WTC11 (cell line): ENCODE measurements around the gene SHISAL1. TPM values are rescaled to one million over a fixed set of nuclear protein-coding genes. Genes with fewer than 3 reads are reported as not detected.

Experiments used
- ATAC-seq: fragments of 200-7000 bp; cut with Tn5 transposase; 2 replicates; pipeline ENCODE4 v1.10.0; 2021; ENCODE audit warnings: mild to moderate bottlenecking, moderate library complexity
- CTCF ChIA-PET: fragments of 300-600 bp; sonication (Branson Sonifier 250); formaldehyde crosslinking; loops from one replicate; lab custom pipeline; 2021; ENCODE audit warnings: antibody characterized with exemption; lab: Charles Lee
- POLR2A ChIA-PET: fragments of 350-600 bp; sonication (Branson Sonifier 250); formaldehyde crosslinking; loops from one replicate; lab custom pipeline; 2021; ENCODE audit warnings: antibody characterized with exemption; lab: Charles Lee
- DNase-seq: peaks from one replicate; pipeline ENCODE4 v3.0.0; 2021; ENCODE audit warnings: low spot score
- H3K27ac Mint-ChIP-seq: 2 replicates; pipeline ENCODE4 v1.8.0; 2021; ENCODE audit warnings: mixed read lengths
- H3K27me3 Mint-ChIP-seq: 2 replicates; pipeline ENCODE4 v1.8.0; 2021; ENCODE audit warnings: low read depth, mild to moderate bottlenecking, moderate library complexity, mixed read lengths
- H3K36me3 Mint-ChIP-seq: 2 replicates; pipeline ENCODE4 v1.8.0; 2021; ENCODE audit warnings: mixed read lengths
- H3K4me1 Mint-ChIP-seq: 2 replicates; pipeline ENCODE4 v1.8.0; 2022; ENCODE audit warnings: mixed read lengths
- H3K4me3 Mint-ChIP-seq: 2 replicates; pipeline ENCODE4 v1.8.0; 2021; ENCODE audit warnings: mild to moderate bottlenecking, moderate library complexity, mixed read lengths
- H3K9me3 Mint-ChIP-seq: 2 replicates; pipeline ENCODE4 v1.8.0; 2021; ENCODE audit warnings: mixed read lengths
- ATF1 ChIP-seq: sonication (generic); formaldehyde crosslinking; IDR thresholded peaks from 2 replicates; pipeline ENCODE4 v1.8.1; 2023; ENCODE audit warnings: mild to moderate bottlenecking, moderate library complexity, missing genetic modification reagents
- E2F5 ChIP-seq: sonication (generic); formaldehyde crosslinking; IDR thresholded peaks from 2 replicates; pipeline ENCODE4 v1.8.1; 2022; ENCODE audit warnings: mild to moderate bottlenecking, moderate library complexity, missing genetic modification reagents
- EMX1 ChIP-seq: fragments of 250-450 bp; sonication (Bioruptor Pico); IDR thresholded peaks from 2 replicates; pipeline ENCODE4 v1.8.0; 2021; ENCODE audit warnings: mild to moderate bottlenecking
- GTF2I ChIP-seq: fragments of 250-450 bp; sonication (Bioruptor Pico); conservative IDR thresholded peaks from 2 replicates; pipeline ENCODE4 v1.4.0; 2021; ENCODE audit warnings: mild to moderate bottlenecking
- JUN ChIP-seq: sonication (generic); formaldehyde crosslinking; IDR thresholded peaks from 2 replicates; pipeline ENCODE4 v1.8.0; 2023; ENCODE audit warnings: mild to moderate bottlenecking, missing genetic modification reagents
- MYBL2 ChIP-seq: sonication (generic); formaldehyde crosslinking; IDR thresholded peaks from 2 replicates; pipeline ENCODE4 v1.8.1; 2023; ENCODE audit warnings: mild to moderate bottlenecking, moderate library complexity, missing genetic modification reagents
- PREB ChIP-seq: sonication (generic); formaldehyde crosslinking; IDR thresholded peaks from 2 replicates; pipeline ENCODE4 v1.8.1; 2022; ENCODE audit warnings: mild to moderate bottlenecking, missing genetic modification reagents, moderate library complexity, borderline replicate concordance
- SP1 ChIP-seq: sonication (generic); formaldehyde crosslinking; conservative IDR thresholded peaks from 2 replicates; pipeline ENCODE4 v1.8.1; 2022; ENCODE audit warnings: missing genetic modification reagents
- STAT6 ChIP-seq: sonication (generic); formaldehyde crosslinking; conservative IDR thresholded peaks from 2 replicates; pipeline ENCODE4 v1.8.1; 2023; ENCODE audit warnings: mild to moderate bottlenecking, low read depth, missing genetic modification reagents, moderate library complexity
- TCF7 ChIP-seq: sonication (generic); formaldehyde crosslinking; IDR thresholded peaks from 2 replicates; pipeline ENCODE4 v1.8.0; 2022; ENCODE audit warnings: mild to moderate bottlenecking, low read depth, missing genetic modification reagents, moderate library complexity
- USF1 ChIP-seq: sonication (generic); formaldehyde crosslinking; IDR thresholded peaks from 2 replicates; pipeline ENCODE4 v1.8.0; 2022; ENCODE audit warnings: mild to moderate bottlenecking, missing genetic modification reagents
- ZNF396 ChIP-seq: fragments of 250-450 bp; sonication (Bioruptor Pico); IDR thresholded peaks from 2 replicates; pipeline ENCODE4 v1.8.0; 2021; ENCODE audit warnings: mild to moderate bottlenecking, moderate library complexity, borderline replicate concordance
- ZNF425 ChIP-seq: fragments of 250-450 bp; sonication (Bioruptor Pico); conservative IDR thresholded peaks from 2 replicates; pipeline ENCODE4 v1.9.0; 2021; ENCODE audit warnings: mild to moderate bottlenecking
- ZNF532 ChIP-seq: fragments of 250-450 bp; sonication (Bioruptor Pico); IDR thresholded peaks from 2 replicates; pipeline ENCODE4 v1.9.0; 2021; ENCODE audit warnings: mild to moderate bottlenecking, borderline replicate concordance
- ZNF671 ChIP-seq: fragments of 250-450 bp; sonication (Bioruptor Pico); IDR thresholded peaks from 2 replicates; pipeline ENCODE4 v1.8.0; 2021; ENCODE audit warnings: mild to moderate bottlenecking
- ZSCAN18 ChIP-seq: fragments of 250-450 bp; sonication (Bioruptor Pico); IDR thresholded peaks from 2 replicates; pipeline ENCODE4 v2.1.2; 2022; ENCODE audit warnings: mild to moderate bottlenecking, moderate library complexity
- total RNA-seq: library from RNA; stranded (reverse); gene quantifications from 3 replicates; pipeline ENCODE4 v1.2.3, GENCODE V29; 2021

Gene SHISAL1
- total RNA-seq, 1 experiment from 2014 or later: 2.7 TPM

GRCh38 chr22:44276706-44277356 is 35.9 kb downstream of the SHISAL1 start:
- no peaks in the 10 kb centered on the region for H3K27me3 Mint-ChIP-seq
- H3K27ac Mint-ChIP-seq: no peak overlapping the region
- CTCF ChIA-PET: interaction anchor here (0.6 to 1.0 kb wide), 4 partner anchors 8 to 182 kb away, joined by 3 read pairs; no protein-coding TSS in a partner anchor
- peaks cover 26% of the 10 kb centered on the region for H3K4me1 Mint-ChIP-seq
- ATAC-seq (no peak; the same call in 1 of the 2 replicates), DNase-seq (no peak)
- H3K36me3 Mint-ChIP-seq: no peaks in the 10 kb centered on the region
- POLR2A ChIA-PET: no interaction called here
- H3K9me3 Mint-ChIP-seq: no peaks in the 10 kb centered on the region
- no peak overlapping the region for H3K4me3 Mint-ChIP-seq
- TF ChIP-seq ZNF396 (CRISPR knock-in tag) (no peak), ZSCAN18 (CRISPR knock-in tag) (no peak), MYBL2 (no peak), JUN (no peak), PREB (CRISPR knock-in tag) (no peak), TCF7 (CRISPR knock-in tag) (no peak), ATF1 (CRISPR knock-in tag) (no peak), STAT6 (CRISPR knock-in tag) (no peak), USF1 (CRISPR knock-in tag) (no peak), ZNF671 (CRISPR knock-in tag) (no peak), ZNF532 (CRISPR knock-in tag) (no peak), ZNF425 (CRISPR knock-in tag) (no peak), SP1 (CRISPR knock-in tag) (no peak), GTF2I (CRISPR knock-in tag) (no peak), E2F5 (CRISPR knock-in tag) (no peak), EMX1 (CRISPR knock-in tag) (no peak)
